ENCODE measurements around the gene ENKUR.

GRCh38 chr10:24959382-24959730 is 56.6 kb downstream of the ENKUR start:
- TF ChIP-seq POLR2A (IDR thresholded peaks at IDR 0.05; ENCODE audit: low read depth, low read length) = no peak
- TF ChIP-seq POLR2AphosphoS5 (IDR thresholded peaks at IDR 0.05; ENCODE audit: low read depth, low read length) = no peak

Measured in GM12892 (cell line).